Naive thymus-derived CD8-positive, alpha-beta T cell (primary cell): ENCODE measurements around the gene CDH10. TPM values are rescaled to one million over a fixed set of nuclear protein-coding genes. Genes with fewer than 3 reads are reported as not detected.

Experiments
- ATAC-seq, 2 donors: fragments of 150-1000 bp; cut with Tn5 transposase in 1 of 2; sonication (Bioruptor Pico), chemical (Tn5 transposase) in 1 of 2; 1 replicate in 1 of 2; 2 replicates in 1 of 2; pipeline ENCODE4 v1.10.0; 2021; ENCODE audit warnings: mild to moderate bottlenecking in 2 of 2, moderate library complexity in 2 of 2
- POLR2A ChIA-PET: fragments of 350-600 bp; sonication (Branson Sonifier 250); formaldehyde crosslinking; loops from one replicate; lab custom pipeline; 2021; ENCODE audit warnings: antibody characterized with exemption; lab: Charles Lee
- DNase-seq, 10 donors: peaks; one replicate each; pipeline versions ENCODE4 v3.0.0 to v3.0.0-alpha.2; 2020 to 2022
- H3K27ac Mint-ChIP-seq, 10 donors: one replicate each; pipeline ENCODE4 v1.8.0; 2020 to 2022; ENCODE audit warnings: mild to moderate bottlenecking in 10 of 10, mixed read lengths in 10 of 10, moderate library complexity in 4 of 10, inconsistent platforms in 1 of 10
- H3K27me3 Mint-ChIP-seq, 5 donors: one replicate each; pipeline ENCODE4 v1.8.0; 2021 to 2022; ENCODE audit warnings: mixed read lengths in 5 of 5
- H3K36me3 Mint-ChIP-seq, 3 donors: one replicate each; pipeline ENCODE4 v1.8.0; 2020 to 2022; ENCODE audit warnings: mixed read lengths in 3 of 3, mild to moderate bottlenecking in 2 of 3, inconsistent platforms in 1 of 3
- H3K4me1 Mint-ChIP-seq, 4 donors: one replicate each; pipeline ENCODE4 v1.8.0; 2021 to 2022; ENCODE audit warnings: mixed read lengths in 4 of 4
- H3K4me3 Mint-ChIP-seq, 10 donors: one replicate each; pipeline ENCODE4 v1.8.0; 2020 to 2022; ENCODE audit warnings: mild to moderate bottlenecking in 10 of 10, mixed read lengths in 10 of 10, moderate library complexity in 6 of 10, inconsistent platforms in 1 of 10
- H3K9me3 Mint-ChIP-seq, 9 donors: one replicate each; pipeline ENCODE4 v1.8.0; 2020 to 2022; ENCODE audit warnings: mixed read lengths in 9 of 9, mild to moderate bottlenecking in 3 of 9, inconsistent platforms in 1 of 9, moderate library complexity in 1 of 9
- polyA plus RNA-seq, 3 donors: library from polyadenylated mRNA; unstranded; fragments of 300-500 nt; fragmentation: Illumina TruSeq; gene quantifications; one replicate each; pipeline ENCODE4 v1.2.3, GENCODE V29; 2021
- total RNA-seq, 8 experiments: library from RNA in 2 of 8; stranded (reverse) in 2 of 8; gene quantifications; one replicate each; pipeline ENCODE4 v1.2.3 and lab custom pipeline; 2021 to 2026

Gene CDH10
- total and polyA plus RNA-seq, 5 experiments from 2014 or later: not detected

- no peaks in the 10 kb centered on the region for H3K4me1 Mint-ChIP-seq
- POLR2A ChIA-PET: no interaction called here
- H3K4me3 Mint-ChIP-seq: no peak overlapping the region
- ATAC-seq: no peak
- no peaks in the 10 kb centered on the region for H3K36me3 Mint-ChIP-seq
- H3K27me3 Mint-ChIP-seq: no peaks in the 10 kb centered on the region
- H3K9me3 Mint-ChIP-seq: peaks cover 0 to 6% (median 0%) of the 10 kb centered on the region in 9 donors
- DNase-seq: no peak
- no peak overlapping the region for H3K27ac Mint-ChIP-seq
Measured at GRCh38 chr5:24630918-24631317, 13.9 kb downstream of the CDH10 start.

- POLR2A ChIA-PET: no interaction called here
- no peak for ATAC-seq
- no peak overlapping the region for H3K4me3 Mint-ChIP-seq
Measured at GRCh38 chr5:24629798-24630197, 15.0 kb downstream of the CDH10 start.

GRCh38 chr5:24624872-24625271 is 19.9 kb downstream of the CDH10 start:
- Mint-ChIP-seq H3K36me3 (no peaks in the 10 kb centered on the region), H3K9me3 (peaks cover 0 to 11% (median 4%) of the 10 kb centered on the region in 9 donors)
- no peak for ATAC-seq

More at GRCh38 chr5:24629798-24630197, 15.0 kb downstream of the CDH10 start:
- Mint-ChIP-seq H3K36me3 (no peaks in the 10 kb centered on the region), H3K27me3 (no peaks in the 10 kb centered on the region), H3K4me1 (no peaks in the 10 kb centered on the region), H3K9me3 (peaks cover 0 to 6% (median under 1%) of the 10 kb centered on the region in 9 donors), H3K27ac (peak overlapping the region in 1 of 10 donors; percentile 27)
- DNase-seq: no peak

DNA sequence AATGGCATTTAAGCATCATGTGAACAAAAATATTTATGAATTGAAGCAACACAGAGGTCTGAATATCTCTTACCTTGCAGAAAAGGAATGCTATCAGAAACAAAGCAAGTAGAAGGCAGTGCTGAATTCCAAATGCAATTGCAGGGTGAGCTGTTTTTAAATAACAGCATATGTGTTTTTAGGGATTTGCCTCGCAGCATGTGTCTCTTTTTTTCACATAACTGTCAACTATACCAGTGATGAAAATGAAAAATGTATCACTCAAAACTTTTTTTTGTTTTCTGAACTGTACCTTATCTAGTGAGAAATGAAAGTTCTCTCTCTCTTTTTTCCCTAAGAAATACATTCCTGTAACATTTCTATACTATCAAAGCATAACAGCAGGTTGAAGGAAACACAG is 21.2 kb downstream of the CDH10 start:
- Mint-ChIP-seq H3K36me3 (no peaks in the 10 kb centered on the region), H3K4me1 (no peaks in the 10 kb centered on the region), H3K9me3 (peaks cover 0 to 10% (median 2%) of the 10 kb centered on the region in 9 donors), H3K4me3 (no peak overlapping the region), H3K27me3 (no peaks in the 10 kb centered on the region), H3K27ac (no peak overlapping the region)
- ATAC-seq (no peak), DNase-seq (no peak)
- POLR2A ChIA-PET: no interaction called here

More at GRCh38 chr5:24624872-24625271, 19.9 kb downstream of the CDH10 start:
- no peak for DNase-seq
- POLR2A ChIA-PET: no interaction called here
- H3K27ac Mint-ChIP-seq: no peak overlapping the region
- H3K4me3 Mint-ChIP-seq: no peak overlapping the region
- H3K4me1 Mint-ChIP-seq: no peaks in the 10 kb centered on the region
- no peaks in the 10 kb centered on the region for H3K27me3 Mint-ChIP-seq

DNA sequence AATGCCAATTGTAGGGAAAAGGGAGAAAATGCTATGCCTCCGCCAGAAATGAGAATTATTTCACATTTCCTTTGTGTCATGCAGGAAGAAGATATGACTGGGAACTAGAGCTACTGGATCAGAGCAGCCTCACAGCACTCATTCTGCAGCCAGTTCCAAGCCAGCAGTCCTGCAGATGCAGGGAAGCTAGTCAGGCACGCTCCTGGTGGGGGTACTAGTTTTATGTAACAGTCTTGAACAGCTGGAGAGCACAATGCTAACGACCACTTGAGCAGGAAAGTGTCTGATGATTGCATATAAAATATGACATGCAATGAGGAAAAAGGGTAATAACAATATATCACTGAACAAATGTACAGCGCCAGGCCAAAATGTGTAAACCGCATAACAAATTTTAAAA is 21.7 kb downstream of the CDH10 start:
- ATAC-seq (no peak), DNase-seq (no peak)
- no peak overlapping the region for H3K4me3 Mint-ChIP-seq
- no peak overlapping the region for H3K27ac Mint-ChIP-seq
- H3K27me3 Mint-ChIP-seq: no peaks in the 10 kb centered on the region
- H3K36me3 Mint-ChIP-seq: no peaks in the 10 kb centered on the region
- no peaks in the 10 kb centered on the region for H3K4me1 Mint-ChIP-seq
- POLR2A ChIA-PET: no interaction called here
- peaks cover 0 to 10% (median 2%) of the 10 kb centered on the region in 9 donors for H3K9me3 Mint-ChIP-seq

DNA sequence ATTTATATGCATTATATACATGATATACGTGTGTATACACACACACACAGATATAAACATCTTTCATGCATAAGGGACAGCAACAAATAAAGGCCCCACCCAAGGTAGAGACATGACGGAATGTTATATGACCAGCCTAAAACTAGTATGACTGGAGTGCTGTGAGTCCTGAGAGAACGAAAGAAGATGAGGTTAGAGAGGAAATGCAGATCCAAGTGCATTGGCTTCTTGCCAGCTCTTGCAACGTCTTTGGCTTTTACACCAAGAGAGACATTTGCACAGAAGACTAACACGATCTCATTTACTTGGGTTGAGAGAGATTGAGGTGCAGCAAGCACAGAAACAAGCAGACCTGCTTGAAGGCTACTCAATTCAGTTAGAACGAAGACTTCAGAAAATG is 23.0 kb downstream of the CDH10 start:
- Mint-ChIP-seq H3K4me3 (no peak overlapping the region), H3K4me1 (no peaks in the 10 kb centered on the region), H3K9me3 (peaks cover 0 to 10% (median 4%) of the 10 kb centered on the region in 9 donors), H3K27me3 (no peaks in the 10 kb centered on the region), H3K36me3 (no peaks in the 10 kb centered on the region), H3K27ac (no peak overlapping the region)
- ATAC-seq: no peak
- POLR2A ChIA-PET: no interaction called here
- no peak for DNase-seq

GRCh38 chr5:24616566-24616965 is 28.2 kb downstream of the CDH10 start:
- POLR2A ChIA-PET: no interaction called here
- DNase-seq: no peak
- no peaks in the 10 kb centered on the region for H3K4me1 Mint-ChIP-seq
- H3K4me3 Mint-ChIP-seq: no peak overlapping the region
- H3K27ac Mint-ChIP-seq: no peak overlapping the region
- no peaks in the 10 kb centered on the region for H3K27me3 Mint-ChIP-seq
- no peaks in the 10 kb centered on the region for H3K36me3 Mint-ChIP-seq
- peaks cover 0 to 11% (median 4%) of the 10 kb centered on the region in 9 donors for H3K9me3 Mint-ChIP-seq
- no peak for ATAC-seq

DNA sequence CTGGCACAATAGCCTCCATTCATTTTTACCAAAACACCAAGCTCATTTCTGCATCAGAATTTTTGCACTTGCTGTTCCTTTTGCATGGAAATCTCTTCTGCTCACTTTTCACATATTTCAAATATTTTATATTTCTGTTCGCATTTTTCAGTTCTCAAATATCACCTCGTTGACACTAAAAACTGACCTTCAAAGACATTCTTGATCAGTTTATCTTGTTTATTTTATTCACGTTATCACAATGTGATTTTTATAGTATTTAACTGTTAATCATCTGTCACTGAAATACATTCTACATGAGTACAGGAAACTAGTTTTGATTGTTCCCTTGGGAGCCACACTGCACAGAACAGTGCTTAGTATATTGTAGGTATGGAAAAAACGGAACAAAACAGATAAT is 29.6 kb downstream of the CDH10 start:
- no peak for DNase-seq
- POLR2A ChIA-PET: no interaction called here
- no peak overlapping the region for H3K4me3 Mint-ChIP-seq
- no peaks in the 10 kb centered on the region for H3K27me3 Mint-ChIP-seq
- H3K9me3 Mint-ChIP-seq: peaks cover 0 to 11% (median 4%) of the 10 kb centered on the region in 9 donors
- H3K27ac Mint-ChIP-seq: no peak overlapping the region
- H3K36me3 Mint-ChIP-seq: no peaks in the 10 kb centered on the region
- H3K4me1 Mint-ChIP-seq: no peaks in the 10 kb centered on the region
- ATAC-seq: no peak

- POLR2A ChIA-PET: no interaction called here
- DNase-seq: no peak
- ATAC-seq: no peak
- H3K36me3 Mint-ChIP-seq: no peaks in the 10 kb centered on the region
- no peaks in the 10 kb centered on the region for H3K4me1 Mint-ChIP-seq
- H3K27me3 Mint-ChIP-seq: no peaks in the 10 kb centered on the region
- H3K4me3 Mint-ChIP-seq: no peak overlapping the region
- no peak overlapping the region for H3K27ac Mint-ChIP-seq
- peaks cover 2 to 12% (median 6%) of the 10 kb centered on the region in 9 donors for H3K9me3 Mint-ChIP-seq
Measured at GRCh38 chr5:24609706-24610105, 35.1 kb downstream of the CDH10 start.

GRCh38 chr5:24606971-24607370 is 37.8 kb downstream of the CDH10 start:
- Mint-ChIP-seq H3K4me1 (no peaks in the 10 kb centered on the region), H3K4me3 (no peak overlapping the region), H3K27me3 (no peaks in the 10 kb centered on the region), H3K27ac (no peak overlapping the region), H3K9me3 (peaks cover 0 to 13% (median 9%) of the 10 kb centered on the region in 9 donors), H3K36me3 (no peaks in the 10 kb centered on the region)
- no peak for ATAC-seq
- DNase-seq: no peak
- POLR2A ChIA-PET: no interaction called here

DNA sequence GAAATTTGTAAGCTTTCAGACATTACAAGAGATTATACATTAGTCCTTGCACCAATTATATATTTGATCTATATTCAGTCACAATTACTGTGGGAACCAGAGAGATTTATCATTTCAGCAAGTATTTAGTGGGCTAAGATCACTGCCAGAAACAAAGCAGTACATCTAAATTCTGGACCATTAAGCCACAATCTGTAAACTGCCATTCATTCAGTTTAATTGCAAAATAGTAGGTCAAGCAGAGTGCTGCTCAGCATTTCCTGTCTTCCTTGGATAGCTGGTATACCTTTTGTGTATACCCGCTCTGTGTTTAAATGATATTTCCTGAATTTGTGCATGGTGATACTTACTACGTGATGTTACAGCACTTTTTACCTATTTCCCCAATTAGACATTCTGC is 42.6 kb downstream of the CDH10 start:
- no peak for ATAC-seq
- no peak for DNase-seq
- POLR2A ChIA-PET: no interaction called here
- Mint-ChIP-seq H3K9me3 (peaks cover 0 to 14% (median 8%) of the 10 kb centered on the region in 9 donors), H3K4me3 (no peak overlapping the region), H3K4me1 (no peaks in the 10 kb centered on the region), H3K27me3 (no peaks in the 10 kb centered on the region), H3K27ac (no peak overlapping the region), H3K36me3 (no peaks in the 10 kb centered on the region)

- Mint-ChIP-seq H3K27ac (no peak overlapping the region), H3K9me3 (peaks cover 0 to 17% (median 9%) of the 10 kb centered on the region in 9 donors)
- POLR2A ChIA-PET: no interaction called here
Measured at GRCh38 chr5:24598956-24599355, 45.8 kb downstream of the CDH10 start.

GRCh38 chr5:24595329-24595728 is 49.4 kb downstream of the CDH10 start:
- ATAC-seq (no peak), DNase-seq (no peak)
- Mint-ChIP-seq H3K27me3 (no peaks in the 10 kb centered on the region), H3K27ac (no peak overlapping the region), H3K36me3 (no peaks in the 10 kb centered on the region), H3K9me3 (peaks cover 0 to 11% (median 7%) of the 10 kb centered on the region in 9 donors), H3K4me1 (no peaks in the 10 kb centered on the region), H3K4me3 (no peak overlapping the region)
- POLR2A ChIA-PET: no interaction called here

More at GRCh38 chr5:24598956-24599355, 45.8 kb downstream of the CDH10 start:
- Mint-ChIP-seq H3K4me3 (no peak overlapping the region), H3K36me3 (no peaks in the 10 kb centered on the region), H3K27me3 (no peaks in the 10 kb centered on the region), H3K4me1 (no peaks in the 10 kb centered on the region)
- DNase-seq: no peak
- no peak for ATAC-seq

DNA sequence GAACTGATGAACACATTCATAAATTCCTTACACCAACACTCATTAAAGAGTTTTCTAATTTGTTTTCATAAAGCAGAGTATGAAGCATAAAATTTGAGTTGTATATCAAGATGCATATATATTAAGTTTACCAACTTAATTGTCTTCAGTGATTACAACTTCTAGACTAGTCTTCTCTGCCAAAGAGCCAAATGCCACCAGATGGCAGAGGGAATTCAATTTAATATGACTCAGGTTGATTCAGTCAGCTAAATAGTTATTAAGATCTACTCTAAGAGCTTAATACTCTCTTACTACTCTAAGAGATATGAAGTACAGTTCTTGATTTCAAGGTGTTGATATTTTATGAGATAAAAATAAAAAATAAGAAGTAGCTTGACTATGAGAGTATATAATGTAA is 53.4 kb downstream of the CDH10 start:
- no peaks in the 10 kb centered on the region for H3K36me3 Mint-ChIP-seq
- no peaks in the 10 kb centered on the region for H3K27me3 Mint-ChIP-seq
- POLR2A ChIA-PET: no interaction called here
- no peak for ATAC-seq
- peaks cover 0 to 11% (median 4%) of the 10 kb centered on the region in 9 donors for H3K9me3 Mint-ChIP-seq
- H3K4me3 Mint-ChIP-seq: no peak overlapping the region
- H3K27ac Mint-ChIP-seq: no peak overlapping the region
- H3K4me1 Mint-ChIP-seq: no peaks in the 10 kb centered on the region
- DNase-seq: no peak
